Mesenchymal stem cell (in vitro differentiated cells and primary cell): ENCODE data around the gene HNRNPM.
"Not testable (repeated sequence)": the region's sequence is repeated elsewhere in the genome, so short reads cannot be mapped to it uniquely, and the experiment has no call there.

Experiments used
- DNase-seq: peaks from one replicate; pipeline ENCODE4 v3.0.0-alpha.2; 2013
- H2AFZ ChIP-seq: one replicate; pipeline ENCODE4 v1.6.1; 2013; ENCODE audit warnings: low read depth, mild to moderate bottlenecking, control low read depth, inconsistent platforms, low read length, moderate library complexity
- H2AK5ac ChIP-seq: 2 replicates; pipeline ENCODE4 v1.6.1; 2013; ENCODE audit warnings: low read length, moderate library complexity, mild to moderate bottlenecking, inconsistent platforms; ENCODE audit not compliant: severe bottlenecking
- H2BK120ac ChIP-seq: one replicate; pipeline ENCODE4 v1.6.1; 2013; ENCODE audit warnings: low read depth, mild to moderate bottlenecking, inconsistent platforms, low read length, moderate library complexity
- H2BK12ac ChIP-seq, 2 experiments: one replicate each; pipeline ENCODE4 v1.6.1; 2013; ENCODE audit warnings: inconsistent platforms in 2 of 2, low read length in 2 of 2, mild to moderate bottlenecking in 2 of 2, moderate library complexity in 2 of 2, control low read depth in 1 of 2
- H2BK15ac ChIP-seq: one replicate; pipeline ENCODE4 v1.6.1; 2013; ENCODE audit warnings: mild to moderate bottlenecking, low read depth, inconsistent platforms; ENCODE audit not compliant: poor library complexity, severe bottlenecking
- H2BK5ac ChIP-seq: 2 replicates; pipeline ENCODE4 v1.6.1; 2013; ENCODE audit warnings: low read depth, mild to moderate bottlenecking, low read length, control low read depth, inconsistent platforms; ENCODE audit not compliant: poor library complexity, severe bottlenecking
- H3K14ac ChIP-seq, 2 experiments: one replicate each; pipeline ENCODE4 v1.6.1; 2013; ENCODE audit warnings: inconsistent platforms in 2 of 2, low read length in 2 of 2, control low read depth in 1 of 2, mild to moderate bottlenecking in 1 of 2, moderate library complexity in 1 of 2
- H3K18ac ChIP-seq, 2 experiments: one replicate each; pipeline ENCODE4 v1.6.1; 2013; ENCODE audit warnings: inconsistent platforms in 2 of 2, low read length in 2 of 2, control low read depth in 1 of 2, low read depth in 1 of 2, mild to moderate bottlenecking in 1 of 2
- H3K23ac ChIP-seq, 2 experiments: one replicate each; pipeline ENCODE4 v1.6.1; 2013; ENCODE audit warnings: inconsistent platforms in 2 of 2, low read length in 2 of 2, mild to moderate bottlenecking in 2 of 2, moderate library complexity in 2 of 2, control low read depth in 1 of 2
- H3K27ac ChIP-seq: 2 replicates; pipeline ENCODE4 v1.5.1; 2013; ENCODE audit warnings: mild to moderate bottlenecking, moderate library complexity, low read length, control low read depth, inconsistent platforms; ENCODE audit not compliant: poor library complexity, severe bottlenecking
- H3K27me3 ChIP-seq, 2 experiments: 2 replicates each; pipeline versions ENCODE4 v1.6.1 to v1.7.0; 2013; ENCODE audit warnings: low read length in 2 of 2, mild to moderate bottlenecking in 2 of 2, moderate library complexity in 2 of 2, control low read depth in 1 of 2, inconsistent platforms in 1 of 2; ENCODE audit not compliant: control insufficient read depth in 1 of 2, insufficient read depth in 1 of 2
- H3K36me3 ChIP-seq, 2 experiments: 2 replicates each; pipeline versions ENCODE4 v1.6.1 to v1.7.0; 2013; ENCODE audit warnings: low read length in 2 of 2, control low read depth in 1 of 2, inconsistent platforms in 1 of 2, low read depth in 1 of 2, mild to moderate bottlenecking in 1 of 2; ENCODE audit not compliant: insufficient read depth in 2 of 2, control insufficient read depth in 1 of 2
- H3K4ac ChIP-seq, 2 experiments: one replicate each; pipeline ENCODE4 v1.6.1; 2013; ENCODE audit warnings: inconsistent platforms in 2 of 2, low read length in 2 of 2, mild to moderate bottlenecking in 2 of 2, moderate library complexity in 2 of 2, control low read depth in 1 of 2, low read depth in 1 of 2
- H3K4me1 ChIP-seq: 2 replicates; pipeline ENCODE4 v1.6.1; 2013; ENCODE audit warnings: low read depth, low read length, control low read depth; ENCODE audit not compliant: control insufficient read depth, insufficient read depth
- H3K4me2 ChIP-seq: 2 replicates; pipeline ENCODE4 v1.6.1; 2013; ENCODE audit warnings: low read length, mild to moderate bottlenecking, inconsistent platforms; ENCODE audit not compliant: poor library complexity, severe bottlenecking
- H3K4me3 ChIP-seq, 2 experiments: 2 replicates each; pipeline versions ENCODE4 v1.5.1 to v1.7.0; 2013; ENCODE audit warnings: low read length in 2 of 2, mild to moderate bottlenecking in 2 of 2, control low read depth in 1 of 2, low read depth in 1 of 2; ENCODE audit not compliant: insufficient read depth in 1 of 2
- H3K79me1 ChIP-seq: replicated peaks from 2 replicates; pipeline ENCODE4 v1.6.1; 2013; ENCODE audit warnings: mild to moderate bottlenecking, control low read depth, low read length, inconsistent platforms; ENCODE audit not compliant: poor library complexity, severe bottlenecking
- H3K9ac ChIP-seq: 2 replicates; pipeline ENCODE4 v1.7.0; 2013; ENCODE audit warnings: mild to moderate bottlenecking, low read length, moderate library complexity
- H3K9me3 ChIP-seq: 2 replicates; pipeline ENCODE4 v1.7.0; 2013; ENCODE audit warnings: mild to moderate bottlenecking, low read length; ENCODE audit not compliant: control insufficient read depth
- H4K8ac ChIP-seq: one replicate; pipeline ENCODE4 v1.6.1; 2013; ENCODE audit warnings: inconsistent platforms, mild to moderate bottlenecking, low read length, moderate library complexity
- H4K91ac ChIP-seq: one replicate; pipeline ENCODE4 v1.6.1; 2013; ENCODE audit warnings: mild to moderate bottlenecking, low read length, inconsistent platforms
- WGBS: methylation state at CpG from one replicate; pipeline ENCODE4 v1.1.7; 2013; ENCODE audit warnings: mixed read lengths; 5-methylcytosine and 5-hydroxymethylcytosine counted together

The HNRNPM gene

GRCh38 chr19:8513687-8514504, 69.1 kb downstream of the HNRNPM start, which contains the start of gene ZNF414:
TSS of gene ZNF414 (minus strand) at chr19:8514167. CDS start at chr19:8514046, 121 bp downstream.
- Histone ChIP-seq H3K4me2 (peak within 1 kb of the TSS; percentile 49), H3K4me1 (peaks cover 19% of the 10 kb centered on the region), H3K36me3 (peaks cover 6 to 35% of the 10 kb centered on the region in 2 experiments), H3K27me3 (no peaks in the 10 kb centered on the region), H4K8ac (peak within 1 kb of the TSS; percentile 100), H3K14ac (peak within 1 kb of the TSS in 1 of 2 experiments; percentile 96), H3K27ac (peak within 1 kb of the TSS; percentile 74), H3K9me3 (no peaks in the 10 kb centered on the region), H3K9ac (peak within 1 kb of the TSS; percentile 94), H3K79me1 (peaks cover 23% of the 10 kb centered on the region), H4K91ac (peak within 1 kb of the TSS; percentile 100), H3K4me3 (peak within 1 kb of the TSS; percentile 76 to 96), H2BK5ac (peak within 1 kb of the TSS; percentile 100), H2AFZ (peak within 1 kb of the TSS; percentile 91), H3K23ac (peak within 1 kb of the TSS in 1 of 2 experiments; percentile 86), H3K4ac (peak within 1 kb of the TSS; percentile 97 to 98), H2BK15ac (peak within 1 kb of the TSS; percentile 100), H3K18ac (peak within 1 kb of the TSS; percentile 99 to 100), H2AK5ac (peak within 1 kb of the TSS; percentile 93), H2BK120ac (peak within 1 kb of the TSS; percentile 99), H2BK12ac (peak within 1 kb of the TSS in 1 of 2 experiments; percentile 84)
- peak; percentile 98 for DNase-seq
- WGBS, result 5% methylated on average over 65 of the region's 70 CpGs

GRCh38 chr19:8514505-8515009, 69.8 kb downstream of the HNRNPM start:
- not testable (repeated sequence) for H2BK5ac ChIP-seq, DNase-seq, H2BK120ac ChIP-seq, H3K4me2 ChIP-seq, H3K27me3 ChIP-seq, H2BK12ac ChIP-seq, H3K4ac ChIP-seq, H3K18ac ChIP-seq, H2BK15ac ChIP-seq, H4K8ac ChIP-seq, H3K23ac ChIP-seq, H3K14ac ChIP-seq, H4K91ac ChIP-seq, H3K9me3 ChIP-seq, H2AFZ ChIP-seq, H3K27ac ChIP-seq, H2AK5ac ChIP-seq
- H3K4me1 ChIP-seq, result peaks cover 19% of the 10 kb centered on the region
- peak overlapping the region; percentile 94 for H3K9ac ChIP-seq
- peaks cover 23% of the 10 kb centered on the region for H3K79me1 ChIP-seq
- 92% methylated on average over 21 of the region's 21 CpGs for WGBS
- H3K36me3 ChIP-seq, result peaks cover 6 to 34% of the 10 kb centered on the region in 2 experiments
- H3K4me3 ChIP-seq, result peak overlapping the region in 1 of 2 experiments; percentile 76

GRCh38 chr19:8515317-8515716, 70.5 kb downstream of the HNRNPM start:
- Histone ChIP-seq H3K4me1 (peaks cover 19% of the 10 kb centered on the region), H3K23ac (no peak overlapping the region), H3K27ac (no peak overlapping the region), H4K8ac (peak overlapping the region; percentile 14), H2BK15ac (no peak overlapping the region), H2AFZ (no peak overlapping the region), H3K4me2 (no peak overlapping the region), H3K4ac (no peak overlapping the region), H2BK5ac (no peak overlapping the region), H4K91ac (peak overlapping the region; percentile 62), H3K4me3 (no peak overlapping the region), H3K9me3 (no peaks in the 10 kb centered on the region), H3K9ac (no peak overlapping the region), H3K27me3 (no peaks in the 10 kb centered on the region), H3K36me3 (peaks cover 6 to 28% of the 10 kb centered on the region in 2 experiments), H2BK12ac (peak overlapping the region; percentile 61 to 68), H2BK120ac (no peak overlapping the region), H2AK5ac (no peak overlapping the region), H3K14ac (no peak overlapping the region), H3K79me1 (peaks cover 23% of the 10 kb centered on the region), H3K18ac (no peak overlapping the region)
- WGBS, result 94% methylated on average over 10 of the region's 11 CpGs
- DNase-seq, result no peak
